Measurements from ENCODE around the gene ADRM1.

ADRM1 gene

GRCh38 chr20:62357681-62358080, 54.9 kb downstream of the ADRM1 start:
- no peak for DNase-seq
